Measurements from ENCODE around the gene PNPLA2. TPM values are rescaled to one million over a fixed set of nuclear protein-coding genes. Genes with fewer than 3 reads are reported as not detected.

The PNPLA2 gene
- total RNA-seq: 159 TPM

- DNase-seq (ENCODE audit: low spot score): no peak
Measured at GRCh38 chr11:818396-819128, at the start of gene PNPLA2. Gene PNPLA2, plus strand, starts transcription at chr11:818914. Its CDS starts 805 bp downstream, at chr11:819719.

DNA sequence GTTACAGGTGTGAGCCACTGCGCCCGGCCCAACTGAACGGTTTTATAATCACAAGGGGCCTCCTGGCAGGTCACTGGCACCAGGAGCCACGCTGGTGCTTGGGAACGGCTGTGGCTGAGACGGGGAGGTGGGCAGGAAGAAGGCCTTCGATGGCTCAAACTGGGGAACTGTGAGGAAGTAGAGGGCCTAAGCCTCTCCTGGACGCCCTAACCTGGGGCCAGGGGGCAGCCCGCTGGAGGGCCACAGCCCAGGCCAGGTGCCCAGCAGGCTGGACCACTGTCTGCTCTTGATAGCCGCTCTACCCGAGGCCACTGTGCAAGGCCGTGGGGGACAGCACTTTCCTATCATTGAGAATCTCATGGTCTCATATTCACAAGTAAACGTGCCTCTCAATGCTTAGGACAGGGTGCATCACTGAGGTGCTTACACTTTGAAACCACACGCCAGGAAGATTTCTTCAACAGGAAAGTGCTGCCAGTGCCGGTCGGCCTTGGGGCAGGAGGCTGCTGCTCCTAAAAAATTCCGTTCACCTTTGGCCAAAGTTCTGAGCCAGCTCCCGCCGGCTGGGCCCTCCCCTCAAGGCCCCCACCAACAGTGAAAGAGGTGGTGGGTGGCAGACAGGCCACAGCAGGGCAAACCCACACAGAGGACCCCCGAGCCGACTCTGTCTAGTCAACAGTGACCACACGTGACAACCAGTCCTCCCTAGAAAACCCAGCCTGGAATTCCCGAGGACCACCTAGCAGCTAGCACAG is 48.6 kb upstream of the PNPLA2 start:
- no peak for DNase-seq (ENCODE audit: low spot score)

DNA sequence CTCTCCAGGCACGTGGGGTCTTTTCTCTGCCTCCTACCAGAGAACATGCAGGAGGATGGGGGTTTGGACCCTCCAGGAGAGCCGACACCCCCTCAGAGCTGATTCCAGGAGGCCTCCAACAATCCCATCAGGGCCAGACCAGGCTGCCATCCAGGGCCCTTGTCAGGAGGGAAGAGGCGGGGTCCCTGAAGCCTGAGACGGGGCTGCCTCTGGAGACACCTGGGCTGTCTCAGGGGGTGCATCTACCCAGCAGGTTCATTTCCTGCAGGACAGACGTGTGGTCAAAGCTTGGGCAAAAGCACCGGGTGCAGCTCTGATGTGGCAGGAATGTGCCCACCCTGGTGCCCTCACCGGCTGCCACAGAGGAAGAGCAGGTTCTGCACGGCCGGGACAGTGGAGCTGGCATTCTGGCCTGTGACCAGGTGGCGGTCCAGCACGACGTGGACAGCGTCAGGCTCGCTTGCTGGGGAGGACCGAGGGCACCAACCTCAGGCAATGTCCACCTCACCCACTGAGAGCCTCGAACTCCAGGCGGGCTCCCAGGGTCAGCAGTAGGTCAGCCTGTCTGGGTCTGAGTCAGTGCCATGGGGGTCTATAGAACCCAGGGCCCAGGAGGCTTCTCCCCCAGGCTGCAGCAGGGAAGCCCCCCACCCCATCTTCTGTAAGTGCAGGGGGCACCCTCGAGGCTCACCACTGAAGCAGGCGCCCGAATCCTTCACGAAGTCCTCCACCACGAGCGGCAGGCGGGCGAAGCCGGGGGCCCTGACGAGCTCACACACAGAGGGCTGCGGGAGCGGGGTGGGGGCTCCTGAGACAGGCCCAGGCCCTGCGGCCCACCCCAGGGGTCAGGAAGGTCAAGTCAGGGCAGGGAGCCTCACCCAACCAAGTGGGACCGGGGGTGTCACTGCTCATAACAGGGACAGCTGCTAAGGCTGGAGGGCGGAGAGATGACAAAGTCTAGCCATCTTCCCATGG is 47.8 kb upstream of the PNPLA2 start:
- DNase-seq (ENCODE audit: low spot score): no peak

- no peak for DNase-seq (ENCODE audit: low spot score)
Measured at GRCh38 chr11:771617-772204, 47.0 kb upstream of the PNPLA2 start.

- DNase-seq (ENCODE audit: low spot score): no peak
Measured at GRCh38 chr11:772429-773390, 46.0 kb upstream of the PNPLA2 start.

DNA sequence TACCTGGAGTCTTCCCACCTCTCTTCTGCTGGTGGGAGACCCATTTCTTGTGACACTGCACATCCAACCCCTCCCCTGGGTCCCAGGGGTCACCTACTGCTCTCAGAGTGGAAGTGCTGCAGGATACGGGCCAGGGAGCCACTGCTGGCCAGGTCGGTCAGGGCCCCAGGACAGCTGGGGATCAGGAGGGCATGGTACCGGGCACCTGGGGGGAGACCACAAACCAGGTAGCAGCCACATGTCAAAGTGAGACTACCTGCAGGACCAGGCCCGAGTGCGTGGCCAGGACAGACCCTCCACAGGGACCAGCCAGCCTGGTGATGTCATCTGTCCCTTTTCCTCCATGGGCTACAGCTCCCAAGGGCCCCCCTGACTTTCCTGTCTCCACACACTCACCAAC is 45.3 kb upstream of the PNPLA2 start:
- no peak for DNase-seq (ENCODE audit: low spot score)

DNA sequence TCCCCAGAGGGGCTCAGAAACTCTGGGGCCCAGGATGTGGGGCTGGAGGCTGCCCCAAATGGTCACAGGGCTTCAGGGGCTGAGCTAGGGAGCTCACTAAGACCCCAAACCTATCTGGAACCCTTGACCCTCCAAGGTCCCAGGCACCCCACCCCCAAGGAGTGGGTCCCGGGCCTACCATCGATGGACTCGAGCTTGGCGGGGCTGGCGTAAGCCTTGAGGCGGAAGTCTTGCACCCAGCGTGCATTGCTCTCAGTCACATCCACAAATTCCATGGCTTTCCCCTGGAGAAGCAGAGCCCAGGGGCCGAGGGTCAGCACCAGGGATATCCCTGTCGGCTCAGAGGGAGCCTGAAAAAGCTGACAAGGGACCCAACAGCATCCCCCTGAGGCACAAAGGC is 44.9 kb upstream of the PNPLA2 start:
- DNase-seq (ENCODE audit: low spot score): no peak

DNA sequence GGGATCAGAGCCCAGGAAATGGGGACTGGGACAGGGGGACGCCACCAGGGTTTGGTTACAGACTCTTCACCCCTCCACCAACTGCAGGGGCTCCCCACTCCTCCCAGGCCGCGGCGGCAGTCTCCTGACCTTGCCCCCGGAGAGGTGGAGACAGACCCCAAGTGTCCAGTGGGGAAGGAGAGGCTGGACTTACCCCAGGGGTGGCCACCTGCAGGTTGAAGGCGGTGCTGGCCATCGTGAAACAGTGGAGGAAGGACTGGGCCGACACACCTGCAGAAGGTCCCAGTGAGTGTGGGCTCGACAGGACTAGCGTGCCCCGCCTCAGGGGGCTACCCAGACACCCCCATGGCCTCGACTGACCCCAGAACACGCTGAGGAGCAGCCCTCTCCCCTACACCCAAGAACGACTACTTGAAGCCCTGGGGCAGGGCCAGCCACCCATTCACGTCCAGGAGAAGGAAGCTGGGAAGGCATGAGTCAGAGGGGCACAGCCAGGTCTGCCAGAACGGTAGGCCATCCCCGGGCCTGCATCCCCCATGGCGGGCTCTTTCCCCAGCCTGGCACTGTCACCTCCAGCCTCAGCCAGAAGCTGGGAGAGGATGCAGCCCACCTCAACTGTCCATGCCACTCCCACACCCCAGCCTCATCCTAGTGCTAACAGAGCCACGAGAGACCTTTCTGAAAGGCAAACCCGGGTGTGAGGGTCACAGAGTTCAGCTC is 43.7 kb upstream of the PNPLA2 start:
- DNase-seq (ENCODE audit: low spot score): no peak

- no peak for DNase-seq (ENCODE audit: low spot score)
Measured at GRCh38 chr11:776263-776560, 42.5 kb upstream of the PNPLA2 start.

DNA sequence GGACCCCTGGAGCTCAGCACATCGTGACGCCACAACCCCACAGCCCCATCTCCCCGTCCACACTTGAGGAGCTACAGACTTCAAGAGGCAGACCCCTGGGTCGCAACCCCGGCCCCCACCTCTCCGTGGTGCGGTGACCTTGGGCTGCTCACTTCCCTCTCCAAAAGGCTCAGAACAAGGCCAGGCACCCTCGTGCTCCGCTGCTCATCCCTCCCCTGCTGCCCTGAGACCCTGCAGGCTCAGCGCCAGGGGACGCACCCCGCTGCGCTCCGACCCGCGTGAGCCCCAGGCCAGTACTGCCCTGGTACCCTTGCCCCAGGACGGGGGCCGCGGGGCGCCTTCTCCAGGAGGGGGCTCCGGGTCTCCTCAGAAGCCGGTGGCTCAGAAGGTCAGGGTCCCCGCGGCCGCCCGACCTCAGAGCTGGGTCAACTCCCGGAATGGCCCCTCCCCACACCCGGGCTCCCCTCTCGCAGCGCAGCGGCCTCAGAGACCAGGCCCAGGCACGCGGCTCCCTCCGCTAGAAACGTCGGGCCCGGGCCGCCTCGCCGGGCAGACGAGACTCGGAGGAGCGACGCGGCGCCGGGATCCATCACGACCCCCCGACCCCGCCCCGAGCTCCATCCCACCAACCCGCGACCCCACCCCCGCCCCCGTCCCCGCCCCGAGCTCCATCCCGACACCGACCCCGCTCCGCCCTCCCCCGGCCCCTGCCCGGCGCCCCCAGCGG is 42.0 kb upstream of the PNPLA2 start:
- no peak for DNase-seq (ENCODE audit: low spot score)

- peak; percentile 93 for DNase-seq (ENCODE audit: low spot score)
Measured at GRCh38 chr11:777288-778255, 41.1 kb upstream of the PNPLA2 start, which contains the start of gene GATD1. Gene GATD1, minus strand, starts transcription at chr11:777487. Its CDS starts 25 bp downstream, at chr11:777462.

- no peak for DNase-seq (ENCODE audit: low spot score)
Measured at GRCh38 chr11:778976-779954, 39.4 kb upstream of the PNPLA2 start.

- DNase-seq (ENCODE audit: low spot score): no peak
Measured at GRCh38 chr11:779955-780532, 38.7 kb upstream of the PNPLA2 start.

- no peak for DNase-seq (ENCODE audit: low spot score)
Measured at GRCh38 chr11:782264-783174, 36.2 kb upstream of the PNPLA2 start.

- DNase-seq (ENCODE audit: low spot score): peak; percentile 66
Measured at GRCh38 chr11:783581-784015, 35.1 kb upstream of the PNPLA2 start.
